ENCODE results near the gene ZNF808.
"Not testable (repeated sequence)": the region's sequence is repeated elsewhere in the genome, so short reads cannot be mapped to it uniquely, and the experiment has no call there.

ZNF808 gene

DNA sequence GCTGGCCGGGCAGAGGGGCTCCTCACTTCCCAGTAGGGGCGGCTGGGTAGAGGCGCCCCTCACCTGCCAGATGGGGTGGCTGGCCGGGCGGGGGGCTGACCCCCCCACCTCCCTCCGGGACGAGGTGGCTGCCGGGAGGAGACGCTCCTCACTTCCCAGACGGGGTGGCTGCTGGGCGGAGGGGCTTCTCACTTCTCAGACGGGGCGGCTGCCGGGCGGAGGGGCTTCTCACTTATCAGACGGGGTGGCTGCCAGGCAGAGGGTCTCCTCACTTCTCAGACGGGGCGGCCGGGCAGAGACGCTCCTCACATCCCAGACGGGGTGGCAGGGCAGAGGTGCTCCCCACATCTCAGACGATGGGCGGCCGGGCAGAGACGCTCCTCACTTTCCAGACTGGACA lies 66.0 kb downstream of the ZNF808 start:
- DNase-seq (ENCODE audit: low read depth) = not testable (repeated sequence)

GRCh38 chr19:52599241-52599640 lies 71.8 kb downstream of the ZNF808 start:
- DNase-seq (ENCODE audit: low read depth) = no peak

DNA sequence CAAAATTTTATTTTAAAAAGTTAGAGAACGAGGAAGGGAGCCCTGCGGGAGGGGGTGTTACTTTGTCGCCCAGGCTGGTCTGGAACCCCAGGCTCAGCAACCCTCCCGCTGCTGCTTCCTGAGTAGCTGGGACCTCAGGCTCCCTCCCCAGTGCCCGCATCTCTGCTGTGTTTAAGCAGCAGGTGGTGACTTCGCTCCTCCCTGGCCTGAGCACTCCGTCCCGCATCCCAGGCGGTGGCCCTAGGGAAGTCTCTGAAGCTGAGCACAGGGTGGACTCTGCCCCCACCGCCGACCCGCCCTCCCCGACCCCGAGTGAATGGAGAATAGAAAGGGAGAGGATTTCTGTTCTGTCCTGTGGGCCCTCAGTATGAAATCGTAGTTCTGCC lies 73.2 kb downstream of the ZNF808 start:
- DNase-seq (ENCODE audit: low read depth) = no peak

- peak; percentile 91 for DNase-seq (ENCODE audit: low read depth)
Measured at GRCh38 chr19:52601025-52601973, 73.8 kb downstream of the ZNF808 start.

DNA sequence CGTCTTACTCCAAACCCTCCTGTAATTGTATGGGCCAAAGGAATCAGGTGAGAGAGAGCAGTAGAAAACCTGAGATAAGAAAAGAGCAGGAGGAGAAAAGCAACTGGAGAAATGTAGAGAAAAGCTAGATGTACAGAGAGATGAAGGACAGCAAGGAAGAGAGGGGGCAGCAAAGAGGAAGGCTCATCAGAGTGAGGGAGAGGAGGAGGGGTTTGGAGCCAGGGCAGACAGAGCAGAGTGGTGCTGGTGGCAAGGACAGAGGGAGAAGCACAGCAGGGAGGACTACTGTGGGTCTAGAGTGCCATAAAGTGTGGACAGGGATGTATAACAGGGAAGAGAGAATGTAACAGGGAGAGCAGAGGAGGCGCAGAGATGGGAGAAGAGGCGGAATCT lies 74.5 kb downstream of the ZNF808 start:
- DNase-seq (ENCODE audit: low read depth) = not testable (repeated sequence)

DNA sequence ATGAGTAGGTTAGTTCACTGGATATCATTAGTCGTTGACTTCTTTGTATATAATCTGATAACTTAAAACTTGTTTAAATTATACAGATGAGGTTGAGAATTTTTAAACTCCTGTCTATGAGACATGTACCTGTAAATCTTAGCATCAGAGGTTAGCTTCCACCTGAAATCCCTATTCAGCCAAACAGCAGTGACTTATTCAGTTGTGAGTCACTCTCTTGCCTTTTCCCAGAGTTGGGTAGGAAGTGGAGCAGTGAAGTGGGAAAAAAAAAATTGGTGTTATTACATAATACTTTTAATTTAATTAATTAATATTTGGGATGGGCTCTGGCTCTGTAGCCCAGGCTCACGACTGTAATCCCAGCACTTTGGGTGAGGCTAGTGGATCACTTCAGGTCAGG lies 75.5 kb downstream of the ZNF808 start:
- DNase-seq (ENCODE audit: low read depth) = no peak

GRCh38 chr19:52603558-52604207 lies 76.2 kb downstream of the ZNF808 start:
- no peak for DNase-seq (ENCODE audit: low read depth)

Measured in stimulated activated CD8-positive, alpha-beta memory T cell treated with anti-CD3 and anti-CD28 coated beads, Interleukin-7, amount 100 ng/mL, for 24 hours (primary cell).